IPS-18c (cell line): ENCODE data around the gene IRF8.
"Not testable (repeated sequence)": the region's sequence is repeated elsewhere in the genome, so short reads cannot be mapped to it uniquely, and the experiment has no call there.

ENCODE experiments used
- H3K4me3 ChIP-seq: 2 replicates; pipeline ENCODE4 v1.7.0; 2013; ENCODE audit warnings: low read depth, mild to moderate bottlenecking, low read length, moderate library complexity; ENCODE audit not compliant: insufficient read depth
- H3K9me3 ChIP-seq: one replicate; pipeline ENCODE4 v1.6.1; 2013; ENCODE audit warnings: mild to moderate bottlenecking, low read length, moderate library complexity; ENCODE audit not compliant: control insufficient read depth, insufficient read depth

The IRF8 gene

DNA sequence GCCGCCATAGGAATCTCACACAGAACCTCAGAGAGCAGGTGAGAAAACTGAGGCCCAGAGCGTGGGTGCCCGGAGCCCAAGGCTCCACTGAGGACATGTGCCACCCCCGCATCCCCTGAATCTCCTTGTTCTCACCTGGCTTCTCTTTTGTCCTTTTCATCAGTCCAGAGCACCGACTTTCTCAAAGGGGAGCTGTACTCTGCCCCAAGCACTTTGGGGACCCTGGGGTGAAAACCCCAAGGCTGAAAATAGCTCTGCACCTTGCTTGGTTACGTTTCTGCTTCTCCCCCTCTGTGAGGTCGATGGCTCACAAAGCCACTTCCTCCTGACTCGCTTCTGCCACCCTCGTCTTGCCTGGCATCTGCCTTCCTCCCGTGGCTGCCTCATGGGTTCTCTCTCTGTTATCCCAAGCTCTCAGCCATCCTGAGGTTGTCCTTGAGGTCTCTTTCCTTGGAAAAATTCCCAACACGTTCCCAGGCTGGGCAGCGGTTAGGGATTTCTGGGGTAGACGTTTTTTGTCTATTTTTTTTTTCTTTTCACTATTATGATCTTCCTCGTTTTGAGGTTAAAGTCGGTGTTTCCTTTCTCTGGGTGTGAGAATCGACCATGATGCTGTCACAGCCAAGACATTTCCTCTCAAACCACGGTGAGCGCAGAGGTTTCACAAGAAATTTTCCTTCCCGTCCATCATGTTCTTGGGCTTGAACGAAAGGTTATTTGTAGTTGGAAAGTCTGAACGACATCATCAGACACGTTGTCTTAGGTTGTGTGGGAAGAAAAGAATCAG, 37.2 kb downstream of the IRF8 start:
- H3K4me3 ChIP-seq = no peak overlapping the region

DNA sequence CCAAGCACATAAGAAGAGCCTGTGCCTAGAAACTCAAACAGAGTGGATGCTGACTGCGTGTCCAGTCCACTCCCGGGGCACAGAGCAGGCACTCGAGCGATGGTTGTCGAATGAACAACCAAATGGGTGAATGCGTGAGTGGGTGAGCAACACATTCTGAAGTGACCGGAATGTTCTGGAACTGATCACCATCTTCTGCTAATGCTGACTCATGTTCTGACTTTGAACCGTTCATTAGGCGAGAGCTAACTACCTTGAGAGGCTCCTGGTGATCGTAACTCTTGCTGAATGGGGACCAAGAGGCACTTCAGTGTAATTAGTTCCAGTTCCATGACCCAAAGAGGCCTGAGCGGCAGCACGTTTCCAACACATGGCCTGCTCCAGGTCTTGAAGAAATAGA, 37.9 kb downstream of the IRF8 start:
- H3K9me3 ChIP-seq = no peaks in the 10 kb centered on the region
- H3K4me3 ChIP-seq = no peak overlapping the region

More for the DNA sequence above, 37.2 kb downstream of the IRF8 start:
- H3K9me3 ChIP-seq = no peaks in the 10 kb centered on the region

DNA sequence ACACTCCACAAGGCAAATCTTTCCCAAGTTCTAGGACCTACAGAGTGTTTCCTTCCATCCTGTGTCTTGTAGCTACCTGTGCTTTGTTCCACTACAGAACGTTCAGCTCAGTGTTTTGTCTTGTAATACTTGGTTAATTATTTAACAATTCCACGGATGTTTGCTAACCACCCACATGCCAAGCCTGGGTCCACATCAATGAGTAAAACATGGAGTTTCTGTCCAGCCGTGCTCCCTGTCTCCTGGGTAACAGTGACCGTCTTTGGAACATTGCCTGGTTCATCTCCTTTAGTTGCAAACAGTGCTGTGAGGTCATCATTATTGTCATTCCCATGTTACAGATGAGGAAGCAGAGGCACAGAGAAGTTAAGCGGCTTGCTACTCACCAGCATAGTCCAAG, 41.3 kb downstream of the IRF8 start:
- H3K9me3 ChIP-seq = no peaks in the 10 kb centered on the region

DNA sequence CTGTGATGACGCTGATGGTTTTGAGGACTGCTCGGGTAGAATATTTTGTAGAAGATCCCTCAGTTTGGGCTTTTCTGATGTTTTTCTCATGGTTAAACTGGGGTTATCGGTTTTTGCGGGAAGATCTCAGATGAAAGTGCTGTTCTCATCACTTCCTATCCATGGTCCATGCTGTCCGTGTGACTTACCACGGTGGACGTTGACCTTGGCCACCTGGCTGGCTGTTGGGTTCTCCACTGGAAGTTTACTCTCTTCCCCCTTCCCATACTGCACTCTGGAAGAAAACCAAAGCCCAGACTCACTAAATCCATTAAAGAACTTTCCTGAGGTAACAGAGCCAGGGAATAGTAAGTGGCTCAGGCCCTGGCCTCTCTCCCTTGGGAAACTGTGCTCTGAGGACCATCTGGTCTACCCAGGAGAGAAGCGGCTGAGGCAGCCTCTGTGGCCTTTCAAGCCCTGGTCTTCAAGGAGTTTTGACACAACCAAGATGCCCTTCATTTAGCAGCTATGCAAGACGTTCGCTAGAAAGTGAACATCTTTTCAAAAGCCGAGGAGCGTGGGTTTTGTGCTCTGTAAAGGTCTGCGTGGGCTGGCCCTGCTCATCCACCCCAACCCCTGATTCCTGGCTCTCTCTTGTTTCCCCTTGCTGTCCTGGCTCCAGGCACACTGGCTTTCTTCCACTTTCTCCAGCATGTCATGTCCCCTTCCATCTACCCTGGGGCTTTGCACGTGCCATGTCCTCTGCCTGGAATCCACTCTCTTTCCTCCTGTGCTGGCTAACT, 43.1 kb downstream of the IRF8 start:
- no peak overlapping the region for H3K4me3 ChIP-seq
- H3K9me3 ChIP-seq = no peaks in the 10 kb centered on the region

More for the DNA sequence above, 41.3 kb downstream of the IRF8 start:
- H3K4me3 ChIP-seq = no peak overlapping the region

DNA sequence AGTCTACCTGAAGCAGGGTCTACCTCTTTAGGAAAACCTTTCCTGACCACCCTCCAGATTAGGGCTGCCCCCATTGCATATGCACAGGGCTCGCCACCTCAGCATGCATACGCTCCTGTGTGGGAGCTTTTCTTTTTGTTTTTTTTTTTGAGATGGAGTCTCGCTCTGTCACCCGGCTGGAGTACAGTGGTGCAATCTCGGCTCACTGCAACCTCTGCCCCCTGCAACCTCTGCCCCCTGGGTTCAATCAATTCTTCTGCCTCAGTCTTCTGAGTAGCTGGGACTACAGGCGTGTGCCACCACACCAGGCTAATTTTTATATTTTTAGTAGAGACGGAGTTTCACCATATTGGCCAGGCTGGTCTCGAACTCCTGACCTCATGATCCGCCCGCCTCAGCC, 43.7 kb downstream of the IRF8 start:
- H3K9me3 ChIP-seq, H3K4me3 ChIP-seq: not testable (repeated sequence)

DNA sequence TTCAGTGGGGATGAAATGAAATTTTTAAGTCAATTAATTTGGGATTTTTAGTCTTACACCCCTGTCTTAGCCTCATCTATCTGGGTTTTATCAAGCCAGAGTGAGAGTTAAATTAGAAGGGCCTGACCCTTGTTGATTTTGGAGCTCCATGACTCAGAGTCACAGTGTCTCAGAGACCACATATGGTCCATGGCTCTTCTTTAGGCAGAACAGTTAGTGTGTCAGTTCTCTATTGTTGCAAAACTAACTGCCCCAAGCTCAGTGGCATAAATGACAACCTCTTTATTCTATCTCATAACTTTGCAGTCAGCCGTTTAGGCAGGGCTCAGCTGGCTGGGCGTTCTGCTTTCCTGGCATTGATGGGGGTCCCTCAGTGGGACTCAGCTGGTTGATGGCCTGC, 44.7 kb downstream of the IRF8 start:
- Histone ChIP-seq H3K4me3 (no peak overlapping the region), H3K9me3 (no peaks in the 10 kb centered on the region)

DNA sequence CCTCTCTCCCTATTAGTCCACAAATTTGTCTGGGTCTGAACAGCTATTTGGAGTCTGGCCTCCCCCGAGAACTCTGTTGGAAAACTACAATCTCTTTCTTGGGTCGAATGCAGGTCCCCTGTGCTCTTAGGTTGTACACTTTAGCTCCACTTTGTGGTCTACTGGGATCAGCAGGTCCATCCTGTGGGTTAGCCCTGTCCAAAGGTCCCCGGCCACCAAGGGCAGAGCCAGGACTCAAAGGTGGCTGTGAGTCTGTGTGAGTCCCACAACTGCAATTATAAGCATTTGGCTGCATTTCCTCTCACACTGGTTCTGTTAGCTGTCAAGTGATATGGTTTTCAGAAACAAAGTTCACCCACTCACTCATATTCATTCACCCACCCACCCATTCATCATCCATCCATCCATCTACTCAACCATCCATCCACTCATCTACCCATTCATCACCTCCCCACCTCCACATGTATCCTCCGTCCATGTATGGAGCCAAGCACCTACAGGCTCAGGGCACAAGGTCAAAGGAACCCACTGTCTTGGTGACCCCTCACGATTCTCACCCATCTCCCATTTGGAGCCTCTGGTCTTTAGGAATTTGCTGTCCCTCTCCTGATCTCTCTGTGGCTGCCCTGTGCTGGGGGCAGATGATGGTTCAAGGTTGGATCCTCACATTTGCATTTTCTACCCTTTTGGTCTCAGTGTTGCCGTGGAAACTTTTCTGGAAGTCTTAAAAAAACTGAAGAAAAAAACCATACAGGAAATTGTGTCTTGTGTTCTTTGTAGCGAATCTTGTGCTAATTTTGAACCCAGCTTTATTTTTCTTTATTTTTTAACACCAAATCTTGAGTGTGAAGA, 45.8 kb downstream of the IRF8 start:
- H3K4me3 ChIP-seq = no peak overlapping the region
- no peaks in the 10 kb centered on the region for H3K9me3 ChIP-seq

DNA sequence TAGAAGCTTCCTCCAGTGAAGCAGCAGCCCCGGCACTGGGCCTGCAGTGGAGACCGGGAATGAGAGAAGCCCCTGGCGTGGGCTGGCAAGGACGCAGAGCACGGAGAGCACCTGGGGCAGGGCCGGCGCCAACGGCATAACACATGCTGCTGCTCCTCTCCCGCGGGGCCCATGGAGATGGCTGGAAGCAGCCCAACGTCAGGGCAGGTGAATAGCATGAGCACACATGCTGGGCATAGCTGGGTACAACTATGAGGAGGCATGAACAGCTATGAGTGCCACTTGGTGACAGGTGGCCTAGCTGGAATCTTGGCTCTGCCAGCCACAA, 46.4 kb downstream of the IRF8 start:
- H3K9me3 ChIP-seq = no peaks in the 10 kb centered on the region
- no peak overlapping the region for H3K4me3 ChIP-seq

DNA sequence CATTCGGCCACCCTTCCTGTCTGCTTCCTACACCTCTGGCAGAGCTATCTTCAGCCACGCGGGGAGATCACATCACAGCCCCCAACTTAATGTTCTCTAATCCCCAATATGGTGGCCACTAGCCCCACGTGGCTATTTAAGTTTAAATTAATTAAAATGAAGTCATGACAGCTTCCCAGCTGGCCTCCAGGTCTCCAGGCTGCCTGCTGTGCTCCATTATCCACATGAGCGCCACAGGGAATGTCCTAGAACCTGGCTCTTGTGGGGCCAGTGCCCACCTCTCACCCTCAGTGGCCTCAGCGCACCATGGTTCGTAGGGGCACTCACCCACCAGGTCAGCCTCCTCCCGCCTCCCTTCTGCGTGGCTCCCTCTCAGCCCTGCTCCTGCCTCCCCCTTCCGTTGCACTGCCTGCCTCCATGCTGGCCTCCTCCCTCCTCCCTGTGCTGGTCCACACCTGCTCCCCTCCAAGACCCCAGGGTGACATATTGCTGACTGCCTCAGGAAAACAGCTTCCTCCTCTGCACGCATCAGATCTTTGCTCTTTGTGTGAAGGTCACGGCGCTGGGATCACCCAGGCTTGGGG, 47.7 kb downstream of the IRF8 start:
- Histone ChIP-seq H3K4me3 (no peak overlapping the region), H3K9me3 (no peaks in the 10 kb centered on the region)

DNA sequence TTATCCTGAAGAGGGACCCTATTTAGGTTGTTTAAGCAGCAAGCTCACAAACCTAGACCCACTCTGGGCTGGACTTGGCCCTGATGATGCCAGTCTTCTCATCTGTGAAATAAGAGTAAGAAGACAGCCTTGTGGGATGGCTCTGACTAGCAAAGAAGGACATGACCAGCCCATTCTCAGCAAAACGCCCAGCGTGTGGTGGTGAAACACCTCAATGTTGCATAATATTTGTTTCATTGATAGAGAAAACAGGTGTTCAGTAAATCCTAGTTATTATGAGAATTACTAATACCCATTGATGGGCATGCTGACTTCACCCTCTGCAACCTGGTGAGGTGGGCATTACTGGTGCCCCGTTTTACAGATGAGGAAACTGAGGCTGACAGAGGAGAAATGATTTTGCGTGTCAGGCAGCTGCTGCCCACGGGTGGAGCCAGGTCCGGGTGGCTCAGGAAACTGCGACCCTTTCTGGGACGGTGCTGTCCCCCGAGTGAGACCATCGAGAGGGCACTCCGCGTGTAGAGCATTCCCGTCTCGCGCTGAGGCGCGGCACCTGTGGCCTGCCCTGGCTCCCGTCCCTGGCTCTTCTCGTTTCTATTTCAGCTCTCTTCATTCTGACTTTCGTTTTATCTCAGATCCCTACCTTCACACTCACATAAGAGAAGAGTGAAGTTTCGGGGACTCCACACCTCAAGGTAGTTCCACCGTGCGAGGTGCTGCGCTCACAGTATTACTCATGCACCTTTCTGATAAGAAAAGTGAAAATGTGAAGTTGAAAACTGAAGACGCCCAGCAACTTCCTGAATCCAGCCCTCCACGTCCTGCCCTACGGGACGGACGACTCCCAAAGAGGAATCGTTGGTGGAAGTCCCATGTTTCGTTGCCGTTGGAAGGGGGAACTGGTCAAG, 48.5 kb downstream of the IRF8 start:
- Histone ChIP-seq H3K9me3 (no peaks in the 10 kb centered on the region), H3K4me3 (no peak overlapping the region)

DNA sequence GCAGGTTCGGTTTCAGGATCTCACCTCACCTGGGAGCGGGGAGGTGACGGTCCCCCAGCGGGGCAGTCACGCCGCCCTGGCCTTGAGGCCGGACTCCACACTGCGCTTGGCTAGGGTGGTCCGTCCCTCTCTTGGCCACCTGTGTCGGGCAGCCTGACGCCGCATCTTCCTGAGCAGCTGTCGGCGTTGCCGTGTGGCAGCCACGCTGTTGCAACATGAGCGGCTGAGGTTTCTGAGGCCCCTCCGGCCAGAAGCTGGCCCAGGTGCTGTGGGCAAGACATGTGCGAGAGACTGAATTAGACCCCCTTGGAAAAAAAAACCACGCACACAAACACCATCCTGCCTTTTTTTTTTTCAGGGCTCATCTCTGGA, 49.2 kb downstream of the IRF8 start:
- no peak overlapping the region for H3K4me3 ChIP-seq
- no peaks in the 10 kb centered on the region for H3K9me3 ChIP-seq

DNA sequence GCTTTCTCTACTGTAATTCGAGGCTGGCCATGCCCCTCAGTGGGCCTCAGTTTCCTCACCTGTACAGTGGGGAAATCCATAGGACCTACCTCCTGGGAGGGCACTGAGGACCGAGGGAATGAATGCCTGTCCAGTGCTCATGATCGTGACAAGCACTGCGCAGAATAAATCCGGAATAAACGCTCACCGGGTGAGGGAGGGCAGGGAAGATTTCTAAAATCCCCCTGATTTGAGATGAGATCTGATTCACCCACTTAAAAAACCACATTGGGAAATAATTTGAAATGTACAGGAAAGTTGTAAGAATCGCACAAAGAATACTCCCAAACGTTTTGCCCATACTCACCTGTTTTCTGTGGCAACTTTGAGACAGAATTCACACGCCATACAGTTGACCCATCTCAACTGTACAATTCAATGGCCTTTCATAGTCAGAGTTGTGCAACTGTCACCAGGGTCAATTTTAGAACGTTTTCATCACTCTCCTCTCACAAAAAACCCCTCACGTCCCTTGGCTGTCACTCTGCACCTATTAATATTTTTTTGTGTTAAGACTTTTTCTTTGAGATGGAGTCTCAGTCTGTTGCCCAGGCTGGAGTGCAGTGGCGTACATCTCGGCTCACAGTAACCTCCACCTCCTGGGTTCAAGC, 49.8 kb downstream of the IRF8 start:
- no peaks in the 10 kb centered on the region for H3K9me3 ChIP-seq
- H3K4me3 ChIP-seq = no peak overlapping the region

DNA sequence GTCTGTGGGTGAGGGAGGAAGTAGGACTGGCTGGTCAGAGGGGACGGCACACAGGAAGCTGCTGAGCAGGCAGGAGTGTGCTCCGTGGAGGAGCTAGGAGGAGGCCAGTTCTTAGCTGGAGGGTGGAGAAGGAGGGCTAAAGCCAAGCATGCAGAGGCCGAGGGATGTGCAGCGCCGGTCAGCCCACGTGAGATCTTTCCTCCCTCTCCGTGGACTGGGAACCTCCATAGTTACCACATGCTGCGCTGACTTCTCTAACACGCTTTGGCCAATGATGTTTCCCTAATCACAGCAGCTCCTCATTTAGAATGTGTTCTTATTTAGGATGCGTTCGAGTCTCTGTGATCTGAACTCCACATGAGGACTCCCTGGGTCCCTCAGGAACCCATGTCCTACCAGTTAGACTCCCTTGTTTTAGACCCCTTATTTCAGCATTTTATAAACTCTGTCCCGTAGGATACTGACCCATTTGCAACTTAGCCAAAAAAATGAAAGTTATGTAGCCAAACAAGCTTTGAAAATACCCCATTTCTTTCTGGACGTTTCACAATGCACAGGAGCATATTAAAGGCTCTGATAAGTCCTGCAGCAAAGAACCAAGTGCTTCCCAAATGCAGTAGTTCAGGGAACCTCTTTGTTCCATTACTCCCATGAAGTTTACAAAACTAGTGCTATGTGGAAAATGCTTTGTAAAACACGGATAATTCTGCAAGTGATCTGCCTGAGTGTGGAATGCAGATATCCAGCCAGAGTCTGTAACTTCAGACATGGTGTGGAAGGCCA, 51.4 kb downstream of the IRF8 start:
- H3K4me3 ChIP-seq = no peak overlapping the region
- no peaks in the 10 kb centered on the region for H3K9me3 ChIP-seq

DNA sequence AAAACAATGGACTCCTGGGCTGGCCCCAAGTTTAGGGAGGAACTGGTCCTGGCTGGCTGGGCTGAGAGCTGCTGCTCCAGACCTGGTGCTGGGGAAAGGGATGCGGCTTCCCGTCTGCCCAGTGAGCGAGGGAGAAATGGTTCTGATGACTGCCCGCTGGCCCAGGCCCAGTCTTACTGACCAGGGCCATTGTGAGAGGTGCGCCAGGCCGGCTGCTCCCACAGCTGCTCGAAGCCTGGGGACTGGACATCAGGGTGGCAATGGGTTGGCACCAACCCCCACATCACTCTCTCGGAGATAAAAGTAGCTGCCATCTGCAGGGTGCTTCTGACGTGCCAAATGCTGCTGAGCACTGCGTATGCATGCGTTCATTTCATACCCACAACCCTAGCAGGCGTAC, 53.2 kb downstream of the IRF8 start:
- Histone ChIP-seq H3K9me3 (no peaks in the 10 kb centered on the region), H3K4me3 (no peak overlapping the region)

DNA sequence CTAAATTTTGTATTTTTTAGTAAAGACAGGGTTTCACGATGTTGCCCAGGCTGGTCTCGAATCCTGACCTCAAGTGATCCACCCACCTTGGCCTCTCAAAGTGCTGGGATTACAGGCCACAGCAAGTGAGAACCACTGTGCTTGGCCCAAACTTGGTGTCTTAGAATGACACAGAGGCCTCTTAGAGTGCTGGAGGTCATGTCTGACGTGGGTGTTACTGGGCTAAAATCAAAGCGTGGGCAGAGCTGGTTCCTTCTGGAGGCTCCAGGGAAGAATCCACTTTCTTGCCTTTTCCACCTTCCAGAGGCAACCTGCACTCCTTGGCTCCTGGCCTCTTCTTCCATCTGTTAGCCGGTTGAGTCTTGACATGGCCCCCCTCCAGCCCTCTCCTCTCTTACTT, 53.8 kb downstream of the IRF8 start:
- Histone ChIP-seq H3K4me3 (no peak overlapping the region), H3K9me3 (no peaks in the 10 kb centered on the region)
